PC-9 (cell line): ENCODE data around the gene TMEM51. TPM values are rescaled to one million over a fixed set of nuclear protein-coding genes. Genes with fewer than 3 reads are reported as not detected.
A peak's percentile ranks its signal among the peaks of the same experiment; 100 is the strongest.

Experiments used
- BruUV-seq: library from RNA; stranded (reverse); fragments of 400-500 nt; replicated peaks from 2 replicates; lab custom pipeline; 2021; lab: Mats Ljungman, UMichigan
- CTCF ChIA-PET: fragments of 300-600 bp; sonication (Branson Sonifier 250); formaldehyde crosslinking; loops from one replicate; lab custom pipeline; 2022; ENCODE audit warnings: antibody characterized with exemption; lab: Charles Lee
- POLR2A ChIA-PET: fragments of 300-600 bp; sonication (Branson Sonifier 250); formaldehyde crosslinking; loops from one replicate; lab custom pipeline; 2022; ENCODE audit warnings: antibody characterized with exemption; ENCODE audit not compliant: unreplicated experiment; lab: Charles Lee
- DNase-seq, 2 experiments: peaks; one replicate each; pipeline versions ENCODE4 v3.0.0 to v3.0.0-alpha.2; 2015 to 2022; ENCODE audit warnings: mixed read lengths in 1 of 2
- H2AFZ ChIP-seq: fragments of 200-600 bp; sonication (generic); 2 replicates; pipeline ENCODE4 v1.8.1; 2017; ENCODE audit warnings: antibody characterized with exemption
- H3F3A ChIP-seq: fragments of 200-600 bp; sonication (generic); 2 replicates; pipeline ENCODE4 v1.8.1; 2017; ENCODE audit warnings: antibody characterized with exemption, mild to moderate bottlenecking, low read depth; ENCODE audit not compliant: insufficient read depth
- H3K27ac ChIP-seq: fragments of 200-600 bp; sonication (generic); 2 replicates; pipeline ENCODE4 v1.6.1; 2016; ENCODE audit warnings: mixed run types
- H3K27me3 ChIP-seq: fragments of 200-600 bp; sonication (generic); 2 replicates; pipeline ENCODE4 v1.6.1; 2016; ENCODE audit warnings: low read depth, mixed run types; ENCODE audit not compliant: insufficient read depth
- H3K36me3 ChIP-seq: fragments of 200-600 bp; sonication (generic); 2 replicates; pipeline ENCODE4 v1.6.1; 2016; ENCODE audit warnings: low read depth, mixed run types
- H3K4me1 ChIP-seq: fragments of 200-600 bp; sonication (generic); replicated peaks from 2 replicates; pipeline ENCODE4 v1.6.1; 2016; ENCODE audit warnings: mixed run types; ENCODE audit not compliant: insufficient read depth
- H3K4me2 ChIP-seq: fragments of 200-600 bp; sonication (generic); 2 replicates; pipeline ENCODE4 v1.6.1; 2017; ENCODE audit warnings: mixed run types
- H3K4me3 ChIP-seq: fragments of 200-600 bp; sonication (generic); 2 replicates; pipeline ENCODE4 v1.6.1; 2016; ENCODE audit warnings: mixed run types
- H3K79me2 ChIP-seq: fragments of 200-600 bp; sonication (generic); 2 replicates; pipeline ENCODE4 v1.6.1; 2017; ENCODE audit warnings: low read depth, mixed run types
- H3K9me2 ChIP-seq: fragments of 200-600 bp; sonication (generic); 2 replicates; pipeline ENCODE4 v1.8.1; 2017; ENCODE audit warnings: mild to moderate bottlenecking; ENCODE audit not compliant: insufficient read depth
- H3K9me3 ChIP-seq: fragments of 200-600 bp; sonication (generic); 2 replicates; pipeline ENCODE4 v1.8.1; 2016; ENCODE audit warnings: low read depth; ENCODE audit not compliant: insufficient read depth
- H4K20me1 ChIP-seq: fragments of 200-600 bp; sonication (generic); 2 replicates; pipeline ENCODE4 v1.8.1; 2017; ENCODE audit not compliant: insufficient read depth
- EZH2 ChIP-seq: fragments of 200-600 bp; sonication (generic); IDR thresholded peaks from 2 replicates; pipeline ENCODE4 v1.8.0; 2017; ENCODE audit warnings: antibody characterized with exemption, low read depth
- intact Hi-C: fragments of 100-400 bp; cut with micrococcal nuclease; formaldehyde crosslinking; loops from one replicate; pipeline ENCODE4 v1.10.0; 2022; ENCODE audit not compliant: unreplicated experiment
- total RNA-seq: library from RNA; stranded (reverse); gene quantifications from 2 replicates; pipeline ENCODE4 v1.2.3, GENCODE V29; 2021
- TF ChIP-seq, protein P1 (sequence below): fragments of 200-600 bp; sonication (generic); conservative IDR thresholded peaks from 2 replicates; pipeline ENCODE4 v1.6.1; 2017; ENCODE audit warnings: mixed run types, antibody characterized with exemption, mild to moderate bottlenecking, moderate library complexity

The TMEM51 gene
- total RNA-seq, 1 experiment from 2014 or later: 11.7 TPM

DNA sequence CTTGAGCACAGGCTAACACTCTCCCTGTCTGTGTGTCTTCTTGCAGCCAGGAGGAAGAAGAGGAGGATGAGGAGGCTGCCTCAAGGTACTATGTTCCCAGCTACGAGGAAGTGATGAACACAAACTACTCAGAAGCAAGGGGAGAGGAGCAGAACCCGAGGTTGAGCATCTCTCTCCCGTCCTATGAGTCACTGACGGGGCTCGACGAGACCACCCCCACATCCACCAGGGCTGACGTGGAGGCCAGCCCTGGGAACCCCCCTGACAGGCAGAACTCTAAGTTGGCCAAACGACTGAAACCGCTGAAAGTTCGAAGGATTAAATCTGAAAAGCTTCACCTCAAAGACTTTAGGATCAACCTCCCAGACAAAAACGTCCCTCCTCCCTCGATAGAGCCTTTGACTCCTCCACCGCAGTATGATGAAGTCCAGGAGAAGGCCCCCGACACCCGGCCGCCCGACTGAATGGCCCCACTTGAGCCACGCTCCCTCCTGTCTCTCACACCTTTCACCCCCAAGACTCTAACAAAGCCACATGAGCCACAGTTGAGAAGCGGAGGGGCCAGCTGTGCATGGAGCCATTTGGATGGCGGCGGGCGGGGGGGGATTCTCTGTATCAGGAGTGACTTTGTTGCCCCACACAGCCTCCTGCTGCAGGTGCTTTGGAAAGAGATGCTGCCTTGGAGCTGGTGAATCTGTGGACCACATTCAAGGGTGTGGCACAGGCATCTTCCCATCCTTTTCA, 65.9 kb downstream of the TMEM51 start:
- Histone ChIP-seq H3K27me3 (no peaks in the 10 kb centered on the region), H3K4me3 (no peak overlapping the region), H3K4me2 (no peak overlapping the region), H3F3A (peaks cover 25% of the 10 kb centered on the region; the same call in 1 of the 2 replicates), H4K20me1 (no peaks in the 10 kb centered on the region), H3K4me1 (peaks cover 30% of the 10 kb centered on the region), H2AFZ (no peak overlapping the region), H3K9me3 (no peaks in the 10 kb centered on the region), H3K79me2 (no peaks in the 10 kb centered on the region), H3K9me2 (no peaks in the 10 kb centered on the region), H3K36me3 (no peaks in the 10 kb centered on the region), H3K27ac (0 out of 2 replicates have a peak overlapping the region, but pooled peaks have one; percentile 20)
- DNase-seq: no peak
- TF ChIP-seq, protein P1, sequence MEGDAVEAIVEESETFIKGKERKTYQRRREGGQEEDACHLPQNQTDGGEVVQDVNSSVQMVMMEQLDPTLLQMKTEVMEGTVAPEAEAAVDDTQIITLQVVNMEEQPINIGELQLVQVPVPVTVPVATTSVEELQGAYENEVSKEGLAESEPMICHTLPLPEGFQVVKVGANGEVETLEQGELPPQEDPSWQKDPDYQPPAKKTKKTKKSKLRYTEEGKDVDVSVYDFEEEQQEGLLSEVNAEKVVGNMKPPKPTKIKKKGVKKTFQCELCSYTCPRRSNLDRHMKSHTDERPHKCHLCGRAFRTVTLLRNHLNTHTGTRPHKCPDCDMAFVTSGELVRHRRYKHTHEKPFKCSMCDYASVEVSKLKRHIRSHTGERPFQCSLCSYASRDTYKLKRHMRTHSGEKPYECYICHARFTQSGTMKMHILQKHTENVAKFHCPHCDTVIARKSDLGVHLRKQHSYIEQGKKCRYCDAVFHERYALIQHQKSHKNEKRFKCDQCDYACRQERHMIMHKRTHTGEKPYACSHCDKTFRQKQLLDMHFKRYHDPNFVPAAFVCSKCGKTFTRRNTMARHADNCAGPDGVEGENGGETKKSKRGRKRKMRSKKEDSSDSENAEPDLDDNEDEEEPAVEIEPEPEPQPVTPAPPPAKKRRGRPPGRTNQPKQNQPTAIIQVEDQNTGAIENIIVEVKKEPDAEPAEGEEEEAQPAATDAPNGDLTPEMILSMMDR: no peak
- TF ChIP-seq EZH2: no peak
- ChIA-PET CTCF (no interaction called here), POLR2A (interaction anchor here (0.6 kb wide), 1 partner anchor 51 kb away, joined by 8 read pairs; no protein-coding TSS in a partner anchor)
- TSS peak; percentile 41 for BruUV-seq
- intact Hi-C loops: loop anchor here (5.0 kb wide), 1 partner anchor 203 kb away; no protein-coding TSS in a partner anchor

DNA sequence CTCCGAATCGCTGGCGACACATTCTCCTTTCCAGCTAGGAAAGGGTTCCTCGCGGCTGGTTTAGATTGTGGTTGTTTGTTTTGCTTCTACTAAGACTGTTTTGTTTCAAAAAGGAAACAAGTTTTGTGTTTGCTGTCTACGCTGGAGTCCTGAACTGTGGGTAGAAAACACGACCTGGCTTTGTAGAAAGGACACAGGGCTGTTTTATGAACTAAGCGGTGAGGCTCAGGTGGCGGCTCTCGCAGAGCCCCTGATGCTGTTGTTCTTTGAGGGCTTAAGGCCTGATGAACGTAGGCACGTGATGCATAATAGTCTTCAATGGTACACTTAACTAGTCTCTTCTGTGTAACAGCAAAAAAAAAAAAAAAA, 66.5 kb downstream of the TMEM51 start:
- no peaks in the 10 kb centered on the region for H3K27me3 ChIP-seq
- TF ChIP-seq, protein P1: no peak
- TF ChIP-seq EZH2: no peak
- H4K20me1 ChIP-seq: no peaks in the 10 kb centered on the region
- H3K27ac ChIP-seq: no peak overlapping the region
- H3K4me3 ChIP-seq: no peak overlapping the region
- BruUV-seq: no TSS peak
- POLR2A ChIA-PET: no interaction called here
- H3K79me2 ChIP-seq: no peaks in the 10 kb centered on the region
- no peaks in the 10 kb centered on the region for H3K9me3 ChIP-seq
- H3K9me2 ChIP-seq: no peaks in the 10 kb centered on the region
- peaks cover 25% of the 10 kb centered on the region; the same call in 1 of the 2 replicates for H3F3A ChIP-seq
- H3K36me3 ChIP-seq: no peaks in the 10 kb centered on the region
- H3K4me1 ChIP-seq: peaks cover 30% of the 10 kb centered on the region
- CTCF ChIA-PET: interaction anchor here (0.6 to 0.7 kb wide), 2 partner anchors 61 to 68 kb away, joined by 10 to 11 read pairs; no protein-coding TSS in a partner anchor
- intact Hi-C loops: no loop called here
- DNase-seq: no peak
- no peak overlapping the region for H3K4me2 ChIP-seq
- no peak overlapping the region for H2AFZ ChIP-seq

DNA sequence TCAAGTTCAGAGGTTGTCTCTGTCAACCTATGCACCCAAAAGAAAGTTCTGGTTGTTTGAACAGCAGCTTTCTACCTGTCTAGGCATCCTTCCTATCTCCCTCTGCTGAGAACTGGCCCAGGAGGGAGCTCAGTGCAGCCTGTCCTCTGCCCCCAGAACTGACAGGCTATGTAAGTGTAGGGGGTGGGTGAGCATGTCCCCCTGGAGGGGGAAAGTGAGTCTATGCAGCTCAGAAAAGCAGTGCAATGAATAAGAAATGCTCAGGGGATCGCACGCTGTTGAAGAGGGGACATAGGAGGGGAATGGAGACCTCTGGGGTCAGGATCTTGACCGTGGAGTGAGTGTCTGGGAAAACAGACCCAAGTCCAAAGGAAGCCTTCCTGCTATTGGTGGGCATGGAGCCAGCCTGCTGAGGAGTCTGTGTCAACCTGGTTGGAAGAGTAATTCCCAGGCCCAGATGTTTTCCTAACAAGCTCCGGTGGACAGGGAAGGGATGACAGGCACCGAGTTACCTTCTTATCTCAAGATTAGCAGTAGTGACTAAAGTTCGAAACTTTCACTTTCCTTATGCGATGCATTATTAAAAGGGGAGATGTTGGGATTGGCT, 67.4 kb downstream of the TMEM51 start:
- no peak for DNase-seq
- TF ChIP-seq, protein P1: no peak
- TF ChIP-seq EZH2: no peak
- Histone ChIP-seq H3K27ac (no peak overlapping the region), H3K79me2 (no peaks in the 10 kb centered on the region), H3K27me3 (no peaks in the 10 kb centered on the region), H3K9me3 (no peaks in the 10 kb centered on the region), H2AFZ (no peak overlapping the region), H4K20me1 (no peaks in the 10 kb centered on the region), H3K9me2 (no peaks in the 10 kb centered on the region), H3K36me3 (no peaks in the 10 kb centered on the region), H3F3A (peaks cover 25% of the 10 kb centered on the region; the same call in 1 of the 2 replicates), H3K4me2 (no peak overlapping the region), H3K4me3 (no peak overlapping the region), H3K4me1 (peaks cover 30% of the 10 kb centered on the region)
- POLR2A ChIA-PET: no interaction called here
- CTCF ChIA-PET: interaction anchor here (0.6 to 0.7 kb wide), 2 partner anchors 62 to 69 kb away, joined by 10 to 11 read pairs; no protein-coding TSS in a partner anchor
- BruUV-seq: no TSS peak
- intact Hi-C loops: no loop called here
